Measurements from ENCODE around the gene C22orf15. TPM values are rescaled to one million over a fixed set of nuclear protein-coding genes. Genes with fewer than 3 reads are reported as not detected.
A peak's percentile ranks its signal among the peaks of the same experiment; 100 is the strongest.

The C22orf15 gene
- total RNA-seq, 1 experiment from 2014 or later, result 2.7 TPM

DNA sequence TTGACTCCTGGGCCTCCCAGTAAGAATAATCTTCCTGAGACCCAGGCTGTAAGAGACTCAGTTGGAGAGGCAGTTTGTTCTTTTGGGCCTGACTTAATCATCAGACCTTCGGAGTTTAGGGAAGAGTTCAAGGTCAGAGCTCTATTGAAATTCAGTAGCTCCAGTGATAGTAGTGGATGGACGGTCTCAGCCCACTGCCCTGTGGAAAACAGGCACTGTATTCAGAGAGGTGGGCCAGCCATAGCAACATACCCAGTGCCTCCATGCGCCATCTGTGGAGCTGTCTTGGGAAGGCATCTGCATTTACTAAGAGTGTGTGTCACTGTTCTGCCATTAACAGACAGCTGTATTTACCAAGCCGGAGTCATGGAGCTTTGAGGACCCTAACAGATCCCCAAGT is 26.8 kb downstream of the C22orf15 start:
- no peaks in the 10 kb centered on the region for H3K27me3 Mint-ChIP-seq (ENCODE audit: low read depth)
- no peak for TF ChIP-seq FOXK1 (CRISPR knock-in tag; IDR thresholded peaks at IDR 0.05)
- TF ChIP-seq, protein P1, sequence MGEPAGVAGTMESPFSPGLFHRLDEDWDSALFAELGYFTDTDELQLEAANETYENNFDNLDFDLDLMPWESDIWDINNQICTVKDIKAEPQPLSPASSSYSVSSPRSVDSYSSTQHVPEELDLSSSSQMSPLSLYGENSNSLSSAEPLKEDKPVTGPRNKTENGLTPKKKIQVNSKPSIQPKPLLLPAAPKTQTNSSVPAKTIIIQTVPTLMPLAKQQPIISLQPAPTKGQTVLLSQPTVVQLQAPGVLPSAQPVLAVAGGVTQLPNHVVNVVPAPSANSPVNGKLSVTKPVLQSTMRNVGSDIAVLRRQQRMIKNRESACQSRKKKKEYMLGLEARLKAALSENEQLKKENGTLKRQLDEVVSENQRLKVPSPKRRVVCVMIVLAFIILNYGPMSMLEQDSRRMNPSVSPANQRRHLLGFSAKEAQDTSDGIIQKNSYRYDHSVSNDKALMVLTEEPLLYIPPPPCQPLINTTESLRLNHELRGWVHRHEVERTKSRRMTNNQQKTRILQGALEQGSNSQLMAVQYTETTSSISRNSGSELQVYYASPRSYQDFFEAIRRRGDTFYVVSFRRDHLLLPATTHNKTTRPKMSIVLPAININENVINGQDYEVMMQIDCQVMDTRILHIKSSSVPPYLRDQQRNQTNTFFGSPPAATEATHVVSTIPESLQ (CRISPR knock-in tag; IDR thresholded peaks at IDR 0.05), result no peak
- TF ChIP-seq TEAD4 (CRISPR knock-in tag; IDR thresholded peaks at IDR 0.05), result no peak
- TF ChIP-seq, protein P2, sequence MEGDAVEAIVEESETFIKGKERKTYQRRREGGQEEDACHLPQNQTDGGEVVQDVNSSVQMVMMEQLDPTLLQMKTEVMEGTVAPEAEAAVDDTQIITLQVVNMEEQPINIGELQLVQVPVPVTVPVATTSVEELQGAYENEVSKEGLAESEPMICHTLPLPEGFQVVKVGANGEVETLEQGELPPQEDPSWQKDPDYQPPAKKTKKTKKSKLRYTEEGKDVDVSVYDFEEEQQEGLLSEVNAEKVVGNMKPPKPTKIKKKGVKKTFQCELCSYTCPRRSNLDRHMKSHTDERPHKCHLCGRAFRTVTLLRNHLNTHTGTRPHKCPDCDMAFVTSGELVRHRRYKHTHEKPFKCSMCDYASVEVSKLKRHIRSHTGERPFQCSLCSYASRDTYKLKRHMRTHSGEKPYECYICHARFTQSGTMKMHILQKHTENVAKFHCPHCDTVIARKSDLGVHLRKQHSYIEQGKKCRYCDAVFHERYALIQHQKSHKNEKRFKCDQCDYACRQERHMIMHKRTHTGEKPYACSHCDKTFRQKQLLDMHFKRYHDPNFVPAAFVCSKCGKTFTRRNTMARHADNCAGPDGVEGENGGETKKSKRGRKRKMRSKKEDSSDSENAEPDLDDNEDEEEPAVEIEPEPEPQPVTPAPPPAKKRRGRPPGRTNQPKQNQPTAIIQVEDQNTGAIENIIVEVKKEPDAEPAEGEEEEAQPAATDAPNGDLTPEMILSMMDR (IDR thresholded peaks at IDR 0.05), result no peak
- TF ChIP-seq, protein P3, sequence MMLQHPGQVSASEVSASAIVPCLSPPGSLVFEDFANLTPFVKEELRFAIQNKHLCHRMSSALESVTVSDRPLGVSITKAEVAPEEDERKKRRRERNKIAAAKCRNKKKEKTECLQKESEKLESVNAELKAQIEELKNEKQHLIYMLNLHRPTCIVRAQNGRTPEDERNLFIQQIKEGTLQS (CRISPR knock-in tag; conservative IDR thresholded peaks at IDR 0.05), result no peak
- TF ChIP-seq ZNF232 (CRISPR knock-in tag; IDR thresholded peaks at IDR 0.05), result no peak
- TF ChIP-seq, protein P4, sequence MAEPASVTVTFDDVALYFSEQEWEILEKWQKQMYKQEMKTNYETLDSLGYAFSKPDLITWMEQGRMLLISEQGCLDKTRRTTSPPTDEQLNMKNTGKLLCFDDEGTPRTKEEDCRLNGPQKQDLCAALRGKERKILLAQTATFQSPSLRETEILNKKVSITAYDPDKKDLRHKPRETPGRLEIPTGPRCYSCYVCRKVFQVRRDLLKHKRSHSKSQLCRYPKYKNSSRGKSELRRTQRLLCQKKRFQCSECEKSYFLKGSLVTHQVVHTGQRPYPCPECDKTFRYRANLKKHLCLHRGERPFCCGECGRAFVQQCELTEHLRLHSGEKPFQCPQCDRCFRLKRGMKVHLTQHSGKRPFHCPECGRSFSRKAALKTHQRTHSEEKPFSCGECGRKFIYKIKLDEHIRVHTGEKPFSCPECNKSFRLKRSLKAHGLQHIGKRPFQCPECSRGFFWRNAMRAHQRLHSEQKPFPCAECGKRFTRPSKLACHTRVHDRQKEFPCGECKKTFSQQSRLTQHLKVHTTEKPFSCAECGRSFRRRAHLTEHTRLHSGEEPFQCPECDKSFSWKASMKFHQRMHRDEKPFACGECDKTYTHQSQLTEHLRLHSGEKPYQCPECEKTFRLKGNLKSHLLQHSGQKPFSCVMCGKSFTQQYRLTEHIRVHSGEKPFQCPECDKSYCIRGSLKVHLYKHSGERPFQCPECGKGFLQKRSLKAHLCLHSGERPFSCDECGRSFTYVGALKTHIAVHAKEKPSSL (CRISPR knock-in tag; conservative IDR thresholded peaks at IDR 0.05), result no peak
- no peak for TF ChIP-seq NR3C1 (CRISPR knock-in tag; conservative IDR thresholded peaks at IDR 0.05; ENCODE audit: low read depth)
- no peak for TF ChIP-seq NFATC4 (CRISPR knock-in tag; IDR thresholded peaks at IDR 0.05)
- TF ChIP-seq ZNF219 (CRISPR knock-in tag; IDR thresholded peaks at IDR 0.05; ENCODE audit: borderline replicate concordance), result no peak
- no peak for TF ChIP-seq ZNF416 (CRISPR knock-in tag; IDR thresholded peaks at IDR 0.05)
- TF ChIP-seq ZNF671 (CRISPR knock-in tag; IDR thresholded peaks at IDR 0.05), result no peak
- no peak for TF ChIP-seq ZNF317 (CRISPR knock-in tag; IDR thresholded peaks at IDR 0.05; ENCODE audit: borderline replicate concordance, low read depth)
- TF ChIP-seq, protein P5, sequence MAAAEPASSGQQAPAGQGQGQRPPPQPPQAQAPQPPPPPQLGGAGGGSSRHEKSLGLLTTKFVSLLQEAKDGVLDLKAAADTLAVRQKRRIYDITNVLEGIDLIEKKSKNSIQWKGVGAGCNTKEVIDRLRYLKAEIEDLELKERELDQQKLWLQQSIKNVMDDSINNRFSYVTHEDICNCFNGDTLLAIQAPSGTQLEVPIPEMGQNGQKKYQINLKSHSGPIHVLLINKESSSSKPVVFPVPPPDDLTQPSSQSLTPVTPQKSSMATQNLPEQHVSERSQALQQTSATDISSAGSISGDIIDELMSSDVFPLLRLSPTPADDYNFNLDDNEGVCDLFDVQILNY (CRISPR knock-in tag; IDR thresholded peaks at IDR 0.05), result no peak
- TF ChIP-seq, protein P6, sequence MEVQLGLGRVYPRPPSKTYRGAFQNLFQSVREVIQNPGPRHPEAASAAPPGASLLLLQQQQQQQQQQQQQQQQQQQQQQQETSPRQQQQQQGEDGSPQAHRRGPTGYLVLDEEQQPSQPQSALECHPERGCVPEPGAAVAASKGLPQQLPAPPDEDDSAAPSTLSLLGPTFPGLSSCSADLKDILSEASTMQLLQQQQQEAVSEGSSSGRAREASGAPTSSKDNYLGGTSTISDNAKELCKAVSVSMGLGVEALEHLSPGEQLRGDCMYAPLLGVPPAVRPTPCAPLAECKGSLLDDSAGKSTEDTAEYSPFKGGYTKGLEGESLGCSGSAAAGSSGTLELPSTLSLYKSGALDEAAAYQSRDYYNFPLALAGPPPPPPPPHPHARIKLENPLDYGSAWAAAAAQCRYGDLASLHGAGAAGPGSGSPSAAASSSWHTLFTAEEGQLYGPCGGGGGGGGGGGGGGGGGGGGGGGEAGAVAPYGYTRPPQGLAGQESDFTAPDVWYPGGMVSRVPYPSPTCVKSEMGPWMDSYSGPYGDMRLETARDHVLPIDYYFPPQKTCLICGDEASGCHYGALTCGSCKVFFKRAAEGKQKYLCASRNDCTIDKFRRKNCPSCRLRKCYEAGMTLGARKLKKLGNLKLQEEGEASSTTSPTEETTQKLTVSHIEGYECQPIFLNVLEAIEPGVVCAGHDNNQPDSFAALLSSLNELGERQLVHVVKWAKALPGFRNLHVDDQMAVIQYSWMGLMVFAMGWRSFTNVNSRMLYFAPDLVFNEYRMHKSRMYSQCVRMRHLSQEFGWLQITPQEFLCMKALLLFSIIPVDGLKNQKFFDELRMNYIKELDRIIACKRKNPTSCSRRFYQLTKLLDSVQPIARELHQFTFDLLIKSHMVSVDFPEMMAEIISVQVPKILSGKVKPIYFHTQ (CRISPR knock-in tag; IDR thresholded peaks at IDR 0.05), result no peak
- no peaks in the 10 kb centered on the region for H3K9me3 Mint-ChIP-seq
- ATAC-seq (0 out of 2 replicates have a peak, but pooled peaks have one; percentile 7), DNase-seq (ENCODE audit: low spot score) (no peak)
- peak overlapping the region; percentile 61 for H3K27ac Mint-ChIP-seq
- peaks cover 30% of the 10 kb centered on the region for H3K4me1 Mint-ChIP-seq
- CTCF ChIA-PET, result interaction anchor here (0.6 to 2.4 kb wide), 7 partner anchors 19 to 146 kb away, joined by 3 to 17 read pairs (median 4); partner anchors contain the start of gene CHCHD10
- H3K4me3 Mint-ChIP-seq, result no peak overlapping the region
- H3K36me3 Mint-ChIP-seq, result peaks cover 37% of the 10 kb centered on the region
- POLR2A ChIA-PET, result no interaction called here
